ENCODE data around the gene SFTA2. TPM values are rescaled to one million over a fixed set of nuclear protein-coding genes. Genes with fewer than 3 reads are reported as not detected.
A peak's percentile ranks its signal among the peaks of the same experiment; 100 is the strongest.
"Not testable (repeated sequence)": the region's sequence is repeated elsewhere in the genome, so short reads cannot be mapped to it uniquely, and the experiment has no call there.

Gene SFTA2
- total RNA-seq, 1 experiment from 2014 or later, result not detected

- H3K36me3 ChIP-seq, result no peaks in the 10 kb centered on the region
- H3K27me3 ChIP-seq (replicated peaks), result no peaks in the 10 kb centered on the region
- H3K27ac ChIP-seq, result no peak overlapping the region
- H3K4me3 ChIP-seq, result no peak overlapping the region
- no peak for DNase-seq (ENCODE audit: low read depth in 1 of 2, low spot score in 2 of 2)
- no peaks in the 10 kb centered on the region for H3K4me1 ChIP-seq (replicated peaks)
- no peaks in the 10 kb centered on the region; the same call in 1 of the 2 replicates for H3K9me3 ChIP-seq (replicated peaks)
Measured at GRCh38 chr6:30932665-30933365, 845 bp upstream of the SFTA2 start.

GRCh38 chr6:30931272-30931671 is 698 bp downstream of the SFTA2 start:
- Histone ChIP-seq H3K4me1 (replicated peaks) (no peaks in the 10 kb centered on the region), H3K4me3 (no peak overlapping the region), H3K27me3 (replicated peaks) (no peaks in the 10 kb centered on the region), H3K36me3 (peaks cover 6% of the 10 kb centered on the region), H3K9me3 (replicated peaks) (no peaks in the 10 kb centered on the region; the same call in 1 of the 2 replicates), H3K27ac (no peak overlapping the region)
- no peak for DNase-seq (ENCODE audit: low read depth in 1 of 2, low spot score in 2 of 2)

- H3K27me3 ChIP-seq (replicated peaks), result no peaks in the 10 kb centered on the region
Measured at GRCh38 chr6:30930506-30930905, 1.5 kb downstream of the SFTA2 start.

GRCh38 chr6:30928677-30929076 is 3.3 kb downstream of the SFTA2 start:
- H3K4me3 ChIP-seq, result no peak overlapping the region
- H3K9me3 ChIP-seq (replicated peaks), result no peaks in the 10 kb centered on the region; the same call in 1 of the 2 replicates
- no peak for DNase-seq (ENCODE audit: low read depth in 1 of 2, low spot score in 2 of 2)
- H3K27me3 ChIP-seq (replicated peaks), result no peaks in the 10 kb centered on the region
- peaks cover 14% of the 10 kb centered on the region for H3K36me3 ChIP-seq
- no peaks in the 10 kb centered on the region for H3K4me1 ChIP-seq (replicated peaks)
- no peak overlapping the region for H3K27ac ChIP-seq

More at GRCh38 chr6:30930506-30930905, 1.5 kb downstream of the SFTA2 start:
- Histone ChIP-seq H3K36me3 (peaks cover 12% of the 10 kb centered on the region), H3K9me3 (replicated peaks) (no peaks in the 10 kb centered on the region; the same call in 1 of the 2 replicates), H3K27ac (no peak overlapping the region), H3K4me3 (no peak overlapping the region), H3K4me1 (replicated peaks) (no peaks in the 10 kb centered on the region)
- DNase-seq (ENCODE audit: low read depth in 1 of 2, low spot score in 2 of 2), result no peak

- not testable (repeated sequence) for H3K4me3 ChIP-seq; H3K4me1 ChIP-seq (replicated peaks); H3K27me3 ChIP-seq (replicated peaks); H3K9me3 ChIP-seq (replicated peaks); H3K27ac ChIP-seq; DNase-seq (ENCODE audit: low read depth in 1 of 2, low spot score in 2 of 2)
- H3K36me3 ChIP-seq, result peaks cover 27% of the 10 kb centered on the region
Measured at GRCh38 chr6:30927080-30927479, 4.9 kb downstream of the SFTA2 start.

- H3K36me3 ChIP-seq, result peaks cover 32% of the 10 kb centered on the region
- H3K9me3 ChIP-seq (replicated peaks), result no peaks in the 10 kb centered on the region; the same call in 1 of the 2 replicates
- H3K27ac ChIP-seq, result no peak overlapping the region
- H3K4me3 ChIP-seq, result no peak overlapping the region
- no peaks in the 10 kb centered on the region for H3K27me3 ChIP-seq (replicated peaks)
- H3K4me1 ChIP-seq (replicated peaks), result no peaks in the 10 kb centered on the region
- DNase-seq (ENCODE audit: low read depth in 1 of 2, low spot score in 2 of 2), result no peak
Measured at GRCh38 chr6:30926644-30927043, 5.3 kb downstream of the SFTA2 start.

- DNase-seq (ENCODE audit: low read depth in 1 of 2, low spot score in 2 of 2); H3K9me3 ChIP-seq (replicated peaks); H3K27ac ChIP-seq; H3K4me1 ChIP-seq (replicated peaks); H3K27me3 ChIP-seq (replicated peaks); H3K4me3 ChIP-seq: not testable (repeated sequence)
- peaks cover 53% of the 10 kb centered on the region for H3K36me3 ChIP-seq
Measured at GRCh38 chr6:30924040-30924627, 7.8 kb downstream of the SFTA2 start.

- peaks cover 66% of the 10 kb centered on the region for H3K36me3 ChIP-seq
- no peaks in the 10 kb centered on the region for H3K9me3 ChIP-seq (replicated peaks)
- no peaks in the 10 kb centered on the region for H3K4me1 ChIP-seq (replicated peaks)
- H3K4me3 ChIP-seq, result no peak overlapping the region
- no peaks in the 10 kb centered on the region for H3K27me3 ChIP-seq (replicated peaks)
- no peak for DNase-seq (ENCODE audit: low read depth in 1 of 2, low spot score in 2 of 2)
- no peak overlapping the region for H3K27ac ChIP-seq
Measured at GRCh38 chr6:30922447-30922852, 9.5 kb downstream of the SFTA2 start.

GRCh38 chr6:30918670-30919069 is 13.3 kb downstream of the SFTA2 start:
- Histone ChIP-seq H3K4me1 (replicated peaks) (peaks cover 16% of the 10 kb centered on the region), H3K27me3 (replicated peaks) (no peaks in the 10 kb centered on the region), H3K36me3 (peaks cover 79% of the 10 kb centered on the region), H3K4me3 (no peak overlapping the region), H3K9me3 (replicated peaks) (no peaks in the 10 kb centered on the region), H3K27ac (no peak overlapping the region)
- DNase-seq (ENCODE audit: low read depth in 1 of 2, low spot score in 2 of 2), result no peak

- H3K9me3 ChIP-seq (replicated peaks), result no peaks in the 10 kb centered on the region
Measured at GRCh38 chr6:30917487-30917886, 14.5 kb downstream of the SFTA2 start.

GRCh38 chr6:30917041-30917440 is 14.9 kb downstream of the SFTA2 start:
- Histone ChIP-seq H3K9me3 (replicated peaks) (no peaks in the 10 kb centered on the region), H3K4me3 (no peak overlapping the region), H3K36me3 (peaks cover 81% of the 10 kb centered on the region), H3K4me1 (replicated peaks) (peaks cover 18% of the 10 kb centered on the region), H3K27me3 (replicated peaks) (no peaks in the 10 kb centered on the region), H3K27ac (no peak overlapping the region)
- no peak for DNase-seq (ENCODE audit: low read depth in 1 of 2, low spot score in 2 of 2)

More at GRCh38 chr6:30917487-30917886, 14.5 kb downstream of the SFTA2 start:
- no peak for DNase-seq (ENCODE audit: low read depth in 1 of 2, low spot score in 2 of 2)
- no peak overlapping the region for H3K4me3 ChIP-seq
- peaks cover 18% of the 10 kb centered on the region for H3K4me1 ChIP-seq (replicated peaks)
- H3K27ac ChIP-seq, result no peak overlapping the region
- H3K27me3 ChIP-seq (replicated peaks), result no peaks in the 10 kb centered on the region
- peaks cover 79% of the 10 kb centered on the region for H3K36me3 ChIP-seq

- peaks cover 78% of the 10 kb centered on the region for H3K36me3 ChIP-seq
Measured at GRCh38 chr6:30915591-30915946, 16.4 kb downstream of the SFTA2 start.

GRCh38 chr6:30914854-30915590 is 16.9 kb downstream of the SFTA2 start:
- H3K9me3 ChIP-seq (replicated peaks), result no peaks in the 10 kb centered on the region
- H3K4me1 ChIP-seq (replicated peaks), result peaks cover 18% of the 10 kb centered on the region
- no peaks in the 10 kb centered on the region for H3K27me3 ChIP-seq (replicated peaks)
- H3K36me3 ChIP-seq, result peaks cover 78% of the 10 kb centered on the region
- H3K27ac ChIP-seq, result peak overlapping the region; percentile 69
- peak overlapping the region; percentile 44; the same call in 1 of the 2 replicates for H3K4me3 ChIP-seq
- no peak for DNase-seq (ENCODE audit: low read depth in 1 of 2, low spot score in 2 of 2)

More at GRCh38 chr6:30915591-30915946, 16.4 kb downstream of the SFTA2 start:
- H3K4me3 ChIP-seq, result no peak overlapping the region
- H3K27ac ChIP-seq, result no peak overlapping the region
- H3K27me3 ChIP-seq (replicated peaks), result no peaks in the 10 kb centered on the region
- peak in 1 of 2 experiments; percentile 51 for DNase-seq (ENCODE audit: low read depth in 1 of 2, low spot score in 2 of 2)
- peaks cover 18% of the 10 kb centered on the region for H3K4me1 ChIP-seq (replicated peaks)
- H3K9me3 ChIP-seq (replicated peaks), result no peaks in the 10 kb centered on the region
